Medulla oblongata (tissue), 1 donor: ENCODE measurements around the gene XRN2.
"Not testable (repeated sequence)": the region's sequence is repeated elsewhere in the genome, so short reads cannot be mapped to it uniquely, and the experiment has no call there.

Experiments used
- DNase-seq: peaks from one replicate; pipeline ENCODE4 v3.0.0-alpha.2; 2015; ENCODE audit errors: extremely low spot score

Gene XRN2

GRCh38 chr20:21344961-21345360 lies 41.8 kb downstream of the XRN2 start:
- DNase-seq = no peak

GRCh38 chr20:21352703-21353102 lies 49.6 kb downstream of the XRN2 start:
- DNase-seq = no peak

- DNase-seq = no peak
Measured at GRCh38 chr20:21353236-21353635, 50.1 kb downstream of the XRN2 start.

GRCh38 chr20:21355981-21356380 lies 52.9 kb downstream of the XRN2 start:
- no peak for DNase-seq

- DNase-seq = no peak
Measured at GRCh38 chr20:21356386-21356785, 53.3 kb downstream of the XRN2 start.

- DNase-seq = no peak
Measured at GRCh38 chr20:21357844-21358243, 54.7 kb downstream of the XRN2 start.

- no peak for DNase-seq
Measured at GRCh38 chr20:21358737-21359136, 55.6 kb downstream of the XRN2 start.

GRCh38 chr20:21360705-21361104 lies 57.6 kb downstream of the XRN2 start:
- DNase-seq = no peak

- no peak for DNase-seq
Measured at GRCh38 chr20:21361266-21361665, 58.1 kb downstream of the XRN2 start.

- no peak for DNase-seq
Measured at GRCh38 chr20:21364413-21364812, 61.3 kb downstream of the XRN2 start.

GRCh38 chr20:21365771-21366170 lies 62.6 kb downstream of the XRN2 start:
- DNase-seq = no peak

GRCh38 chr20:21366273-21366672 lies 63.1 kb downstream of the XRN2 start:
- not testable (repeated sequence) for DNase-seq

- no peak for DNase-seq
Measured at GRCh38 chr20:21368791-21369190, 65.7 kb downstream of the XRN2 start.

GRCh38 chr20:21371193-21371592 lies 68.1 kb downstream of the XRN2 start:
- DNase-seq = no peak

GRCh38 chr20:21372016-21372415 lies 68.9 kb downstream of the XRN2 start:
- DNase-seq = no peak

GRCh38 chr20:21373436-21373835 lies 70.3 kb downstream of the XRN2 start:
- DNase-seq = no peak

- no peak for DNase-seq
Measured at GRCh38 chr20:21376626-21377025, 73.5 kb downstream of the XRN2 start.

GRCh38 chr20:21377701-21378100 lies 74.6 kb downstream of the XRN2 start:
- no peak for DNase-seq

- DNase-seq = no peak
Measured at GRCh38 chr20:21378259-21378658, 75.1 kb downstream of the XRN2 start.

- DNase-seq = no peak
Measured at GRCh38 chr20:21380711-21381110, 77.6 kb downstream of the XRN2 start.

- DNase-seq = no peak
Measured at GRCh38 chr20:21381619-21382018, 78.5 kb downstream of the XRN2 start.

- no peak for DNase-seq
Measured at GRCh38 chr20:21384308-21384892, 81.3 kb downstream of the XRN2 start.

GRCh38 chr20:21386111-21386510 lies 83.0 kb downstream of the XRN2 start:
- no peak for DNase-seq

- no peak for DNase-seq
Measured at GRCh38 chr20:21387528-21387927, 84.4 kb downstream of the XRN2 start.
